OCI-LY1 (cell line): ENCODE results near the gene KRTAP19-1.

Experiments
- EZH2 ChIP-seq: fragments of 200-600 bp; sonication (generic), shearing (Covaris generic); IDR thresholded peaks from 2 replicates; pipeline ENCODE4 v1.8.0; 2017; ENCODE audit warnings: borderline replicate concordance, mixed run types, mild to moderate bottlenecking, antibody characterized with exemption, low read length, moderate library complexity, mixed read lengths
- TF ChIP-seq, protein P1 (sequence below): fragments of 200-600 bp; sonication (generic), shearing (Covaris generic); IDR thresholded peaks from 2 replicates; pipeline ENCODE4 v1.5.1; 2017; ENCODE audit warnings: mild to moderate bottlenecking, antibody characterized with exemption, low read length, moderate library complexity, mixed read lengths

DNA sequence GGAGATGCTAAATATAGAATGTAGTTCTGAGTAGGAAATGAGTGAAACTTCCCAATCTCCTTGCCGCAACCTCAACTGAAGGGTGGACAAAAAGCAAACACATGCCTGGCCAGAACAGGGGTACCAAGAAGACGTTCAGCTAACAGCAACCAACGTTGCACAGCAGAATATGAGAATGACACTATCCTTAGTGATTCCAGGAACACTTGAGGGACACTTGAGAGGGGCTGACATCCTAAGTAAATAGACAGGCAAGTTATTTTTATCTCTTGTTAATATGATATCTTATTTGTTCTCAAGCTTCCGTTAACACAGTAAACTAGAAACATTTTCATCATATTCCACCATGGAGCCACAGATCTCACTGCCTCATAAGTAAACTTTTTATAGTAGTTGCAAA, 908 bp downstream of the KRTAP19-1 start:
- TF ChIP-seq, protein P1, sequence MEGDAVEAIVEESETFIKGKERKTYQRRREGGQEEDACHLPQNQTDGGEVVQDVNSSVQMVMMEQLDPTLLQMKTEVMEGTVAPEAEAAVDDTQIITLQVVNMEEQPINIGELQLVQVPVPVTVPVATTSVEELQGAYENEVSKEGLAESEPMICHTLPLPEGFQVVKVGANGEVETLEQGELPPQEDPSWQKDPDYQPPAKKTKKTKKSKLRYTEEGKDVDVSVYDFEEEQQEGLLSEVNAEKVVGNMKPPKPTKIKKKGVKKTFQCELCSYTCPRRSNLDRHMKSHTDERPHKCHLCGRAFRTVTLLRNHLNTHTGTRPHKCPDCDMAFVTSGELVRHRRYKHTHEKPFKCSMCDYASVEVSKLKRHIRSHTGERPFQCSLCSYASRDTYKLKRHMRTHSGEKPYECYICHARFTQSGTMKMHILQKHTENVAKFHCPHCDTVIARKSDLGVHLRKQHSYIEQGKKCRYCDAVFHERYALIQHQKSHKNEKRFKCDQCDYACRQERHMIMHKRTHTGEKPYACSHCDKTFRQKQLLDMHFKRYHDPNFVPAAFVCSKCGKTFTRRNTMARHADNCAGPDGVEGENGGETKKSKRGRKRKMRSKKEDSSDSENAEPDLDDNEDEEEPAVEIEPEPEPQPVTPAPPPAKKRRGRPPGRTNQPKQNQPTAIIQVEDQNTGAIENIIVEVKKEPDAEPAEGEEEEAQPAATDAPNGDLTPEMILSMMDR: no peak
- no peak for TF ChIP-seq EZH2
